Colonic mucosa (tissue), 4 donors: ENCODE results near the gene CCM2L. TPM values are rescaled to one million over a fixed set of nuclear protein-coding genes. Genes with fewer than 3 reads are reported as not detected.

Source experiments
- DNase-seq: peaks from one replicate; pipeline ENCODE4 v3.0.0-alpha.2; 2020
- H3K27ac ChIP-seq: fragments of 200-600 bp; one replicate; pipeline ENCODE4 v1.8.0; 2021
- H3K27me3 ChIP-seq: fragments of 200-600 bp; one replicate; pipeline ENCODE4 v1.8.0; 2021
- H3K36me3 ChIP-seq: fragments of 200-600 bp; one replicate; pipeline ENCODE4 v1.8.0; 2021
- H3K4me1 ChIP-seq: fragments of 200-600 bp; one replicate; pipeline ENCODE4 v1.8.0; 2021; ENCODE audit warnings: mild to moderate bottlenecking
- H3K4me3 ChIP-seq: fragments of 200-600 bp; one replicate; pipeline ENCODE4 v1.8.0; 2021
- H3K9ac ChIP-seq, 2 donors: one replicate each; pipeline ENCODE4 v1.7.0; 2013; ENCODE audit warnings: control low read depth in 2 of 2, low read depth in 2 of 2, low read length in 2 of 2
- H3K9me3 ChIP-seq: fragments of 200-600 bp; one replicate; pipeline ENCODE4 v1.8.0; 2021
- intact Hi-C: fragments of 100-400 bp; cut with DNase I; formaldehyde crosslinking; loops from one replicate; pipeline ENCODE4 v1.14.1; 2022
- total RNA-seq, 2 donors: library from RNA; stranded (reverse); fragmentation: NEBNext Ultra II Directional in 1 of 2; extraction: Animal tissue kit (Norgen Biotek cat#: 25700) in 1 of 2; gene quantifications; one replicate each; pipeline ENCODE4 v1.2.1, GENCODE V29; 2021
- TF ChIP-seq, protein P1 (sequence below): fragments of 200-600 bp; IDR thresholded peaks from one replicate; pipeline ENCODE4 v1.8.0; 2022; ENCODE audit warnings: antibody characterized with exemption, mild to moderate bottlenecking
- donor health status: healthy.
- donor health status: DM: no; HTN: no; CAD: no.
- donor health status: DM: no; HTN: no; CAD: no.

CCM2L gene
- total RNA-seq: 1 to 10 TPM; 1.1 to 1.2 TPM

GRCh38 chr20:32010101-32010500, at the start of gene CCM2L:
CCM2L (plus strand) TSS chr20:32010438; CDS start chr20:32010455, 17 bp downstream.
- Histone ChIP-seq H3K27ac (no peak within 1 kb of the TSS), H3K9me3 (no peaks in the 10 kb centered on the region), H3K4me1 (no peaks in the 10 kb centered on the region), H3K27me3 (no peaks in the 10 kb centered on the region), H3K9ac (no peak within 1 kb of the TSS), H3K36me3 (no peaks in the 10 kb centered on the region), H3K4me3 (no peak within 1 kb of the TSS)
- no peak for DNase-seq
- TF ChIP-seq, protein P1, sequence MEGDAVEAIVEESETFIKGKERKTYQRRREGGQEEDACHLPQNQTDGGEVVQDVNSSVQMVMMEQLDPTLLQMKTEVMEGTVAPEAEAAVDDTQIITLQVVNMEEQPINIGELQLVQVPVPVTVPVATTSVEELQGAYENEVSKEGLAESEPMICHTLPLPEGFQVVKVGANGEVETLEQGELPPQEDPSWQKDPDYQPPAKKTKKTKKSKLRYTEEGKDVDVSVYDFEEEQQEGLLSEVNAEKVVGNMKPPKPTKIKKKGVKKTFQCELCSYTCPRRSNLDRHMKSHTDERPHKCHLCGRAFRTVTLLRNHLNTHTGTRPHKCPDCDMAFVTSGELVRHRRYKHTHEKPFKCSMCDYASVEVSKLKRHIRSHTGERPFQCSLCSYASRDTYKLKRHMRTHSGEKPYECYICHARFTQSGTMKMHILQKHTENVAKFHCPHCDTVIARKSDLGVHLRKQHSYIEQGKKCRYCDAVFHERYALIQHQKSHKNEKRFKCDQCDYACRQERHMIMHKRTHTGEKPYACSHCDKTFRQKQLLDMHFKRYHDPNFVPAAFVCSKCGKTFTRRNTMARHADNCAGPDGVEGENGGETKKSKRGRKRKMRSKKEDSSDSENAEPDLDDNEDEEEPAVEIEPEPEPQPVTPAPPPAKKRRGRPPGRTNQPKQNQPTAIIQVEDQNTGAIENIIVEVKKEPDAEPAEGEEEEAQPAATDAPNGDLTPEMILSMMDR: no peak
- intact Hi-C loops: no loop called here

DNA sequence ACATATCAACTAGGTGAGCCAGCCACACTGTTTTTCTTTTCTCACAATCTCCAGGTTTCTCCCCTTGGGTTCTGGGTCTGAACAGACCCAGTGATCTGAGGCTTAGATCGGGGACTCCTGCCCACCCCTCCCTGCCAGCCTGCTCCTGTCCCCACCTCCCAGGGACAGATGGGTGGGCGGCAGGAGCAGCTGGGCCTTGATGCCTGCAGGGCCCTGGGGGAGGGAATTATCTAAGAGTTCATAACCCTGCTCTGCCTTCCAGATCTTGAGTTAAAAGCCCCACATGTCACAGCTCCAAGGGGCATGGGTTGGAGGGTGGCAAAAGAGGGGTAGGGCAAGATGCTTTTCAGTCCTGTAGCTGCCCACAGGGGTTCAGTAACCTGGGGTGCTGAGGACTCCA, 47.5 kb upstream of the CCM2L start:
- Histone ChIP-seq H3K4me1 (no peaks in the 10 kb centered on the region), H3K27ac (no peak overlapping the region), H3K36me3 (no peaks in the 10 kb centered on the region), H3K27me3 (peaks cover 6% of the 10 kb centered on the region), H3K9ac (no peak overlapping the region), H3K9me3 (no peaks in the 10 kb centered on the region), H3K4me3 (no peak overlapping the region)
- TF ChIP-seq, protein P1: no peak
- DNase-seq: no peak
- intact Hi-C loops: no loop called here

DNA sequence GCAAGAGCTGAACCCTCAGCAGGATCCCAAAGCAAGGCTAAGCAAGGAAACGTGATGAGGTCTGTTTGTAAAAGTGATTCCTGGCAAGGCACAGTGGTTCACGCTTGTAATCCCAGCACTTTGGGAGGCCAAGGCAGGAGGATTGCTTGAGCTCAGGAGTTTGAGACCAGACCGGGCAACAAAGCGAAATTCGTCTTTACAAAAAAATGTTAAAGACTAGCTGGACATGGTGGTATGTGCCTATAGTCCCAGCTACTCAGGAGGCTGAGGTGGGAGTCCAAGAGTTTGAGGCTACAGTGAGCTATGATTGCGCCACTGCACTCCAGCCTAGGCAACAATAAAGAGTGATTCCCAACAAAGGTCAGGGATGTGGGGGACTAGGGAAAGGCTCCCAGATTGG, 46.3 kb upstream of the CCM2L start:
- TF ChIP-seq, protein P1: no peak
- intact Hi-C loops: no loop called here
- no peak for DNase-seq
- H3K4me1 ChIP-seq: no peaks in the 10 kb centered on the region
- H3K9me3 ChIP-seq: no peaks in the 10 kb centered on the region
- H3K9ac ChIP-seq: no peak overlapping the region
- peaks cover 8% of the 10 kb centered on the region for H3K27me3 ChIP-seq
- no peaks in the 10 kb centered on the region for H3K36me3 ChIP-seq
- no peak overlapping the region for H3K4me3 ChIP-seq
- H3K27ac ChIP-seq: no peak overlapping the region

DNA sequence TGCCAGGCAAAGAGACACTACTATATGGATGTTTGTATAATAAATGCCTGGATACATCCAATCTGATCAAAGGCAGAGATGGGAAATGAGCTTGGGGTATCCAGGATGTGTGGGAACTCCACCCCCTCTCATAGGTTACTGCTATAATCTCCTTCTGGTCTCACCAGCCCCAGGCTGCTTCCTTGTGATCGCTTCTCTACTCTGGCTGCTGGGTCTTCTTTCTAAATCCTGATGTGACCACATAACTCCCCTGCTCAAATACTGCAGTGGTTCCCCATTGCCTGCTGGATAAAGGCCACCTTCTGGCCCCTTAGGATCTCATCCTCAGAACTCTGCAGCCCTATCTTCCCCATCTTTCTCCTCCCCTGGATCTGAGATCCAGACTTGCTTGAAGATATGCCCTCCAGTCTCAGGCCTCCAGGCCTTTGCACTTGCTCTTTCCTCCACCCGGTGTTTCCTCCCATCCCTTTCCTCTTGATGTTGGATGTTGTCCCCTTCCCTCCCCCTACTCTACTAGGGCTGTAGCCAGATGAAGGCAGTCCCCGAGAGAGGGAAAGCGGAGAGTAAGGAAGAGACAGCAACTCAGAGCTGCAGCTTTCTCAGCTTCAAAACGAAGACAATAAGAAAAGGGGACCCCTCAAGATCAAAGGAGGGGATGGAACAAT, 43.1 kb upstream of the CCM2L start:
- H3K4me1 ChIP-seq: no peaks in the 10 kb centered on the region
- no peak overlapping the region for H3K9ac ChIP-seq
- H3K4me3 ChIP-seq: no peak overlapping the region
- DNase-seq: no peak
- no peaks in the 10 kb centered on the region for H3K9me3 ChIP-seq
- no peak overlapping the region for H3K27ac ChIP-seq
- H3K36me3 ChIP-seq: no peaks in the 10 kb centered on the region
- intact Hi-C loops: no loop called here
- TF ChIP-seq, protein P1: no peak
- H3K27me3 ChIP-seq: peaks cover 8% of the 10 kb centered on the region

GRCh38 chr20:31967830-31968249, 42.4 kb upstream of the CCM2L start, which contains the start of gene XKR7:
XKR7 (plus strand) TSS chr20:31968151; CDS start chr20:31968176, 25 bp downstream.
- Histone ChIP-seq H3K4me1 (no peaks in the 10 kb centered on the region), H3K36me3 (no peaks in the 10 kb centered on the region), H3K4me3 (no peak within 1 kb of the TSS), H3K27me3 (peaks cover 8% of the 10 kb centered on the region), H3K27ac (no peak within 1 kb of the TSS), H3K9me3 (no peaks in the 10 kb centered on the region), H3K9ac (no peak within 1 kb of the TSS)
- DNase-seq: no peak
- intact Hi-C loops: no loop called here
- TF ChIP-seq, protein P1: no peak
